GM19438 (cell line): ENCODE results near the gene DNASE1L1.

Source experiments
- ATAC-seq: cut with Tn5 transposase; IDR thresholded peaks from one replicate; pipeline ENCODE4 v1.9.1; 2021; ENCODE audit warnings: low read depth; ENCODE audit not compliant: unreplicated experiment

DNASE1L1 gene

DNA sequence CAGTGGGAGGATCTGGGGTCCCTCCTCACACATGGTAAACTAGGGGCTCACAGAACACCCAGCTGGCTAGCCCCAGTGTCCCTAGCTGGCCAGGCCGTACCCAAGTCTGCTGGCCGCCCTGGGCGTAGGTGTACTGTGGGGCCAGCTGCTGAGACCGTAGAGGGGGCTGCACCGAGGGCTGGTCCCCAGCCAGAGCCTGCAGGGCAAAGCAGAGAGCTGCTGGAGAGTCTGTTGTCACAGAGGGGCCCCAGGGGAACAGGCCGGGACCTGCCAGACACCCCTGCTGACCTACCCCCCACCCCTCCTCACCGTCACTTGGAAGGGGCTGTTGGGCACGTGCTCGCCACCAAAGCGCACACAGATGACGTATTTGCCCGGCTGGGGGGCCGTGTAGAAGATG, 54.5 kb downstream of the DNASE1L1 start:
- ATAC-seq: no peak

DNA sequence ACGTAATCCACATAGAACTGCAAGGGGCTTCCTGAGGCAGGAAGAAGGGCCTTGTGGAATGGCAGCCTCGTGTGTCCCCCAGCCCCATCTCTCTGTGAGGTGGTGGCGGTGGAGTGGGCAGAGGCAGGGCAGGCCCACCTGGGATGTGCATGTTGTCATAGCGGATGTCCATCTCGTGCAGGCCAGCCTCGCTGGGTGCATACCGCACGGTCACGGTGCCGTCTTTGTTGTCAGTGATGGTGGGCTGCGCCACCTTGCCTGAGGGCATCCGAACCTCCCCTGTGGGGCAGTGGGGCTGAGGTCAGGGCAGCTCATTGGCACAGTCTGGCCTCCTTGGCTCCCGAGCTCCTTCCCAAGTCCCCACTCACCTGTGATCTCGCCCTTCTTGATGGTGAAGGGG, 55.0 kb downstream of the DNASE1L1 start:
- no peak for ATAC-seq

DNA sequence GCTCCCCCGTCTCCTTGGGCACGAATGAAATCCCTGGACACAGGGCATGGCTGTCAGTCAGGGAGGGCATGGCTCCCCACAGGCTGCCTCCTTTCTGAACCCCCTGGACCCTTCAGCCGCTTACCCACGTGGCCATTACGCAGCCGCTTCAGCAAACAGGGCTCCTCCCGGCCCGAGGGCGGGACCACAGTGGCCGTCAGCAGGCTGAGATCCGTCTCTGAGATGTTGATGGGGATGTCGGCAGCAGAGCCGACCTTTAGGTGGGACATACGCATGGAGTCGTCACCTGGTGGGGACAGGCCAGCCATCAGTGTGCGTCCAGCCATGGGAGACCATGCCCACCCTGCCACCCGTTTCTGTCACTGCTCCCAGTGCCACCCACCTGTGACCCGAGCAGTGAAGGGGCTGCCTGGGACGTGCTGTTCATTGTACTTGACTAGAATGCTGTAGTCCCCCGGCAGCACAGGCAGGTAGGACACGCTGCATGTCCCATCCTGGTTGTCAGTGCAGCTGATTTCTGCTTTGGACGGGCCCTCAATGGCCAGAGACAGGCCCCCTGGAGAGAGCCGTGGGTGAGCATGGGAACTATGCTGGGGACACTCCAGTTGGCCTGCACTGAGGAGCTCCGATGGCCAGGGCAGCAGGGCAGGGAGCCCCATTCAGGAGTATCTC, 55.7 kb downstream of the DNASE1L1 start:
- ATAC-seq: no peak

DNA sequence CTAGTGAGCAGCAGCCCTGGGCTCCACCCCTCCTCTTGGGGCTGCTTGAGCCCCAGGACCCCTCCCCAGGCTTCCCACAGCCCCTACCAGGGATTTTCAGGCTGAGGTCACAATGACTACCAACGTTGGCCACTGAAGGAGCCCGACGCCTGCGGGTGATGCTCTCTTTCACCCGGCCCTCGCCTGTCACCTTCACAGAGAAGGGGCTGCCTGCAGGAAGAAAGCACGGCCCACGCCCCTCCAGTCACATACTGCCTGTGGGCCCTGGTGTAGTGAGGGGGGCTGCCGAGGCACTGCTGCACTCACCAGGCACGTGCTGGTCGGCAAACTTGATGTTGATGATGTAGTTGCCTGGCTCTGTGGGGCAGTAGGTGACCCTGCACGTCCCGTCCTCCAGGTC, 56.6 kb downstream of the DNASE1L1 start:
- no peak for ATAC-seq

DNA sequence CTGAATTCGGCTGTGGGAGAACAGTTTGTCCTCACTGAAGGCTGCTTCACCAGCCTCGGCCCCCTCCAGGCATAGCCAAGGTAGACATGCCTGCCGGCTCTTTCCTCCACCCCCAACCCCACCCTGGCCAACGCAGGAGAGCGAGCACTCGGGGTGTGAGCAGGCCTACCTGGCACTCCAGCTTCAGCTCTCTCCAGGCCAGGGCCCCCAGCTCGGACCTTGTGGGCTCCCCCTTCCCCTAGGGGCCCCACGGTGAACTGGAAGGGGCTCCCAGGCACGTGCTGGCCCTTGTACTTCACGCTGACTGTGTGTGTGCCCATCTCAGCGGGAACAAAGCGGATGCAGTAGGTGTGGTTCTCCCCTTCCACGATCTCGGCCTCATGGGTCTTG, 57.0 kb downstream of the DNASE1L1 start:
- ATAC-seq: no peak
